ENCODE results near the gene PPP1R3F.

DNA sequence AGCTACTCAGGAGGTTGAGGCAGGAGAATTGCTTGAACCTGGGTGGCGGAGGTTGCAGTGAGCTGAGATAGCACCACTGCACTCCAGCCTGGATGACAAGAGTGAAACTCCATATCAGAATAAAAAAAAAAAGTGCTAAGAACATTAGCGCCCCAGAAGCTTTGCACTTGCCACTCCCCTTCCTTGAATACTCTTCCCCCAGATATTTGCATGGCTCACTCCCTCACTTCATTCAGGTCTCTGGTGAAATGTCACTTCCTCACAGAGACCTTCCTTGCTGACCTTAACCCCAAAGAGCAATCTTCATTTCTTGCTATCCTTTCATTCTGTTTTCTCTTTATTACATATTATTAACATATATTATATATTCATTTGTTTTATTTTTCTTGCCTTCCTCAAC is 47.7 kb upstream of the PPP1R3F start:
- no peak for TF ChIP-seq EP300 (conservative IDR thresholded peaks at IDR 0.05; ENCODE audit: poor library complexity, severe bottlenecking)
- TF ChIP-seq, protein P1, sequence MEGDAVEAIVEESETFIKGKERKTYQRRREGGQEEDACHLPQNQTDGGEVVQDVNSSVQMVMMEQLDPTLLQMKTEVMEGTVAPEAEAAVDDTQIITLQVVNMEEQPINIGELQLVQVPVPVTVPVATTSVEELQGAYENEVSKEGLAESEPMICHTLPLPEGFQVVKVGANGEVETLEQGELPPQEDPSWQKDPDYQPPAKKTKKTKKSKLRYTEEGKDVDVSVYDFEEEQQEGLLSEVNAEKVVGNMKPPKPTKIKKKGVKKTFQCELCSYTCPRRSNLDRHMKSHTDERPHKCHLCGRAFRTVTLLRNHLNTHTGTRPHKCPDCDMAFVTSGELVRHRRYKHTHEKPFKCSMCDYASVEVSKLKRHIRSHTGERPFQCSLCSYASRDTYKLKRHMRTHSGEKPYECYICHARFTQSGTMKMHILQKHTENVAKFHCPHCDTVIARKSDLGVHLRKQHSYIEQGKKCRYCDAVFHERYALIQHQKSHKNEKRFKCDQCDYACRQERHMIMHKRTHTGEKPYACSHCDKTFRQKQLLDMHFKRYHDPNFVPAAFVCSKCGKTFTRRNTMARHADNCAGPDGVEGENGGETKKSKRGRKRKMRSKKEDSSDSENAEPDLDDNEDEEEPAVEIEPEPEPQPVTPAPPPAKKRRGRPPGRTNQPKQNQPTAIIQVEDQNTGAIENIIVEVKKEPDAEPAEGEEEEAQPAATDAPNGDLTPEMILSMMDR (IDR thresholded peaks at IDR 0.05; ENCODE audit: poor library complexity, severe bottlenecking), result no peak
- TF ChIP-seq, protein P2, sequence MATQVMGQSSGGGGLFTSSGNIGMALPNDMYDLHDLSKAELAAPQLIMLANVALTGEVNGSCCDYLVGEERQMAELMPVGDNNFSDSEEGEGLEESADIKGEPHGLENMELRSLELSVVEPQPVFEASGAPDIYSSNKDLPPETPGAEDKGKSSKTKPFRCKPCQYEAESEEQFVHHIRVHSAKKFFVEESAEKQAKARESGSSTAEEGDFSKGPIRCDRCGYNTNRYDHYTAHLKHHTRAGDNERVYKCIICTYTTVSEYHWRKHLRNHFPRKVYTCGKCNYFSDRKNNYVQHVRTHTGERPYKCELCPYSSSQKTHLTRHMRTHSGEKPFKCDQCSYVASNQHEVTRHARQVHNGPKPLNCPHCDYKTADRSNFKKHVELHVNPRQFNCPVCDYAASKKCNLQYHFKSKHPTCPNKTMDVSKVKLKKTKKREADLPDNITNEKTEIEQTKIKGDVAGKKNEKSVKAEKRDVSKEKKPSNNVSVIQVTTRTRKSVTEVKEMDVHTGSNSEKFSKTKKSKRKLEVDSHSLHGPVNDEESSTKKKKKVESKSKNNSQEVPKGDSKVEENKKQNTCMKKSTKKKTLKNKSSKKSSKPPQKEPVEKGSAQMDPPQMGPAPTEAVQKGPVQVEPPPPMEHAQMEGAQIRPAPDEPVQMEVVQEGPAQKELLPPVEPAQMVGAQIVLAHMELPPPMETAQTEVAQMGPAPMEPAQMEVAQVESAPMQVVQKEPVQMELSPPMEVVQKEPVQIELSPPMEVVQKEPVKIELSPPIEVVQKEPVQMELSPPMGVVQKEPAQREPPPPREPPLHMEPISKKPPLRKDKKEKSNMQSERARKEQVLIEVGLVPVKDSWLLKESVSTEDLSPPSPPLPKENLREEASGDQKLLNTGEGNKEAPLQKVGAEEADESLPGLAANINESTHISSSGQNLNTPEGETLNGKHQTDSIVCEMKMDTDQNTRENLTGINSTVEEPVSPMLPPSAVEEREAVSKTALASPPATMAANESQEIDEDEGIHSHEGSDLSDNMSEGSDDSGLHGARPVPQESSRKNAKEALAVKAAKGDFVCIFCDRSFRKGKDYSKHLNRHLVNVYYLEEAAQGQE (IDR thresholded peaks at IDR 0.05; ENCODE audit: borderline replicate concordance), result no peak
- no peak for TF ChIP-seq EZH2 (IDR thresholded peaks at IDR 0.05; ENCODE audit: borderline replicate concordance, insufficient read depth, low read length, poor library complexity, severe bottlenecking)
- no peak for TF ChIP-seq TAF1 (IDR thresholded peaks at IDR 0.05; ENCODE audit: low read depth)

All from neural cell (in vitro differentiated cells).